GM12874 (cell line): ENCODE measurements around the gene SYTL3.

Experiments used
- CTCF ChIP-seq: IDR thresholded peaks from 2 replicates; pipeline ENCODE4 v1.5.1; 2011; ENCODE audit warnings: low read depth, mild to moderate bottlenecking, control low read depth, low read length, moderate library complexity; ENCODE audit not compliant: insufficient read depth

The SYTL3 gene

GRCh38 chr6:158737082-158737709 lies 87.3 kb downstream of the SYTL3 start:
- no peak for TF ChIP-seq CTCF

DNA sequence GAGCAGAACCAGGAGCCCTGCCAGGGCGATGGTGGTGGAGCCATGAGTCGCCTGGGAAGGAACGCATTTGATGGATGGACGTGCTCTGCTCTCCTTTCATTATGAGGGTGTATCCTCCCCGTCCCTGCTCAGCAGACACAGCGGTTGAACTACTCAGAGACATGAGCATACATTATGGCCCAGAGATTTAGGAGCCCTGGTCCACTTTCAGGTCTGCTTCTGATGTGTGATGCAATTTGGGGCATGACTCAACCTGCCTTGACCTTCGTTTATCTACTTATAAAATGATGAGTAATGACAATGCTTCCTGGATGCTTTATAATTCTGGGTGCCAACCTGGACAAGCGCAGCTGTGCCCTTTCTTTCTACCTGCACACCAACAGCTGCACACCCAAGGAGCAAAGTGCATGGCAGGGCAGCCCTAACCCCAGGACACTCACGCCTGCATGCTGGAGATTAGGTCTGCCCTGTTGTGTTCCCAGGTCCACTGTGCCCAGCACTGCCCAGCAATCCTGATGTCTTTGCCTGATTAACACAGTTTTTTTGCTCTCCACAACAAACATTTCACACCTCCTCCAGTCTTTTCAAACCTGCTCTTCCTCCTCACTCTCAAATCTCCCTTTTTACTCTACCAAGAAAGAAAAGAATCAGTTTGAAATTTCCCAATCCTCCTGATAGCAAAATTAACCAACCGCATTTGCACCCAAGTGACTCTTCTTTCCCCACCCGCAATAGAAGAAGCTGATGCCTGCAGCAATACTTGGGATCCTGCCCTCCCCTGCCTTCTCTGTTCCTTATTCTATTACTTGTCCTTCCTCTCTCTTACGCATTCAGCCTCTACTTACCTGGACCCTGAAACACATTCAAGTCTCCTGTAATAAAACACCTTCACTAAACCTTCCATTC lies 88.1 kb downstream of the SYTL3 start:
- no peak for TF ChIP-seq CTCF

GRCh38 chr6:158739673-158740072 lies 89.8 kb downstream of the SYTL3 start:
- TF ChIP-seq CTCF = no peak

DNA sequence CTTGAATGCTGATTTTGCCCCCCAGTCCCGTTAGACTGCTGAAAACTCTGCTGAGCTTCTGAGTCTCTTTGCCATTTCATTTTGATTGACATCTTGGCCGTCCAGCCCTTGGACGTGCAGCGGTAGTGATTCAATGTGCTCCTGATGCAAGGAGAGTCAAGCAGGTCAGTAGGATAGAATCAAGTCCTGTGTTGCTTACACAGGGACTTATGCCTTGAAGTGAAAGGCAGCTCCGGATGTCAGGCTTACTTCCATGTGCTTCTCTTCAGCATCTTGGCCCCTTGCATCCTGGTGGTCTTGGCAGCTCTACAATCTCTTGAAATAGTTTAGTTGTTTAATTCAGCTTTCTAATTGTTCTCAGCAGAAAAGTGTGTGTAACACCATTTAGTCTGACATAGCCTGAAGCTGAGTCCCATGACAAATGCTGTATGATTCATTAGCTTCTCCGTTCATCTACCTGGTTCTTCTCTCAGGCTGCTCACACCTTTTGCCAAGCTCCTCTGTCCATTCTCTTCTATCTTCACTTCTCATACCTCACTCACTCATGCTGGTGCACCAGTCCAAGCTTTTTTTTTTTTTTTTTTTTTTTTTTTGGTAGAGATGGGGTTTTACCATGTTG lies 93.3 kb downstream of the SYTL3 start:
- TF ChIP-seq CTCF = no peak

DNA sequence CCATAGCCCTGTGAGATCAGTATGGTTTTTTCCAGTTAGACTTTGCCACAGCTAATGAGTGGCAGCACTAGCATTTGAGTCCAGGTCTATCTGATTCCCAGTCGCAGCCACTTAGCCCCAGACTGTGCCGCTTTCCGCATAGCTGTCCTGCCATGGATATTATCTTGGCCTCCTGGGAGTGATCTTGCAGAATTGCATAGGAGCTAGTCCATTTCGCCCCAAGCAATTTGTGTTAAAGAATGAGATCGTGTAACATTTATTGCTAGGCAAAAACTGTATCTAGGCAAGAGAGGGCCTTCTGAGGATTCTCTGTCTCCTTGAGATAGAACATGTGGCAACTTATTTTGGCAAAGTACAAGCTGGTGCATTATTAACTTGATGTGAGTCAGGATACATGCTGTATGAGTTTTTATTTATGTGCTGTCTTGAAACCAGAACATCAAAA lies 95.2 kb downstream of the SYTL3 start:
- TF ChIP-seq CTCF = no peak

DNA sequence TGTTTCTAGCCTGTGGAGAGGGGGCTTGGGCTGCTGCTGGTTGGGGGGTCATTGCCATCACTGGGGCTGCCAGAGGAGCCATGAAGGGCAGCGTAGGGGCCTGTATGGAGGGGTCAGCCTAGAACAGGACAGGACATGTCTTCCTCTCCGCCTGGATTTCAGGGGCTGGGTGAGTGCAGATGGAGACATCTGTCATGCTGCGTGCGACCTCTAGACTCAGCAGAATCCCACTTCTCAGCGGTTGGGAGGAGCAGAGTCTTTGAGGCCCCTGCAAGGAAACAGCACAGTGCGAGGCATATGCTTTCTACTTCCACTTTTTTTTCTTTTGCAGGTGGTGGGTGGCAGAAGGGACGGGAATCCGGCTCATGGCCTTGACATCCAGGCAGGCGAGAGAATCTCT lies 101.4 kb downstream of the SYTL3 start:
- no peak for TF ChIP-seq CTCF

GRCh38 chr6:158751921-158752320 lies 102.1 kb downstream of the SYTL3 start:
- TF ChIP-seq CTCF = no peak
